Astrocyte (in vitro differentiated cells and primary cell): ENCODE measurements around the gene PCBP3.

ENCODE experiments used
- EZH2 ChIP-seq: IDR thresholded peaks from 2 replicates; pipeline ENCODE4 v1.6.1; 2012; ENCODE audit warnings: mild to moderate bottlenecking, low read length, inconsistent platforms; ENCODE audit not compliant: insufficient read depth
- TF ChIP-seq, protein P1 (sequence below): IDR thresholded peaks from 2 replicates; pipeline ENCODE4 v1.5.1; 2011; ENCODE audit warnings: low read depth, mild to moderate bottlenecking, inconsistent platforms, low read length, moderate library complexity; ENCODE audit not compliant: insufficient read depth

DNA sequence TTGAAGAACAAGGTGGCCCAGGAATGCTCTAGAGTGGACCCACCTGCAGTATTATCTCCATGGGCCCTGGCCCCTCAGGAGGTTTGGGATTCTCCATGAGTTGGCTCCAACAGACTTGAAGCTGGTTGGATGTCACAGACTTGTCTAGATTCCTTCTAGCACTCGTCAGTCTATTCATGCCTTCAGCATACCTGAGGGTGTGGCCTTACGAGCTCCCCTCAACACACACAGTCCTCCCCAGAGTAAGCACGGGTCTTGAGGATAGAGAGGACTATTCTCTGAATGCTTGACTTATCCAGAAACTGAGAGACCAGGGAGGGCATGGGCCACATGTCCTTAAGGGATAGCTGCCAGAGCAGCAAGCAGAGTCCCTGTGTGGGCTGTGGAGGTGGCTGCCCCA, 292.1 kb downstream of the PCBP3 start:
- TF ChIP-seq, protein P1, sequence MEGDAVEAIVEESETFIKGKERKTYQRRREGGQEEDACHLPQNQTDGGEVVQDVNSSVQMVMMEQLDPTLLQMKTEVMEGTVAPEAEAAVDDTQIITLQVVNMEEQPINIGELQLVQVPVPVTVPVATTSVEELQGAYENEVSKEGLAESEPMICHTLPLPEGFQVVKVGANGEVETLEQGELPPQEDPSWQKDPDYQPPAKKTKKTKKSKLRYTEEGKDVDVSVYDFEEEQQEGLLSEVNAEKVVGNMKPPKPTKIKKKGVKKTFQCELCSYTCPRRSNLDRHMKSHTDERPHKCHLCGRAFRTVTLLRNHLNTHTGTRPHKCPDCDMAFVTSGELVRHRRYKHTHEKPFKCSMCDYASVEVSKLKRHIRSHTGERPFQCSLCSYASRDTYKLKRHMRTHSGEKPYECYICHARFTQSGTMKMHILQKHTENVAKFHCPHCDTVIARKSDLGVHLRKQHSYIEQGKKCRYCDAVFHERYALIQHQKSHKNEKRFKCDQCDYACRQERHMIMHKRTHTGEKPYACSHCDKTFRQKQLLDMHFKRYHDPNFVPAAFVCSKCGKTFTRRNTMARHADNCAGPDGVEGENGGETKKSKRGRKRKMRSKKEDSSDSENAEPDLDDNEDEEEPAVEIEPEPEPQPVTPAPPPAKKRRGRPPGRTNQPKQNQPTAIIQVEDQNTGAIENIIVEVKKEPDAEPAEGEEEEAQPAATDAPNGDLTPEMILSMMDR: no peak
- no peak for TF ChIP-seq EZH2
